GM12892 (cell line): ENCODE results near the gene MYB.

ENCODE experiments used
- POLR2A ChIP-seq: IDR thresholded peaks from 2 replicates; pipeline ENCODE4 v1.6.1; 2011; ENCODE audit warnings: low read depth, low read length, control low read depth
- POLR2AphosphoS5 ChIP-seq: IDR thresholded peaks from 2 replicates; pipeline ENCODE4 v1.6.1; 2011; ENCODE audit warnings: low read depth, low read length, control low read depth

GRCh38 chr6:135224037-135224647, 43.0 kb downstream of the MYB start:
- no peak for TF ChIP-seq POLR2A
- no peak for TF ChIP-seq POLR2AphosphoS5
